ENCODE measurements around the gene RNF113B.

RNF113B gene

GRCh38 chr13:98141509-98142379 lies 35.3 kb downstream of the RNF113B start:
- DNase-seq (ENCODE audit: low read depth, low spot score): no peak

- no peak for DNase-seq (ENCODE audit: low read depth, low spot score)
Observed at GRCh38 chr13:98141091-98141490, 36.0 kb downstream of the RNF113B start.

GRCh38 chr13:98134901-98135300 lies 42.2 kb downstream of the RNF113B start:
- DNase-seq (ENCODE audit: low read depth, low spot score): no peak

GRCh38 chr13:98133946-98134345 lies 43.1 kb downstream of the RNF113B start:
- no peak for DNase-seq (ENCODE audit: low read depth, low spot score)

GRCh38 chr13:98129059-98129746 lies 47.9 kb downstream of the RNF113B start:
- DNase-seq (ENCODE audit: low read depth, low spot score): no peak
